ENCODE measurements around the gene CDV3.
"Not testable (repeated sequence)": the region's sequence is repeated elsewhere in the genome, so short reads cannot be mapped to it uniquely, and the experiment has no call there.

The CDV3 gene, protein sequence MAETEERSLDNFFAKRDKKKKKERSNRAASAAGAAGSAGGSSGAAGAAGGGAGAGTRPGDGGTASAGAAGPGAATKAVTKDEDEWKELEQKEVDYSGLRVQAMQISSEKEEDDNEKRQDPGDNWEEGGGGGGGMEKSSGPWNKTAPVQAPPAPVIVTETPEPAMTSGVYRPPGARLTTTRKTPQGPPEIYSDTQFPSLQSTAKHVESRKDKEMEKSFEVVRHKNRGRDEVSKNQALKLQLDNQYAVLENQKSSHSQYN
- 310 to 897 (median 549) reads per million in 3 experiments for total RNA-seq

GRCh38 chr3:133573629-133574194, at the start of gene CDV3:
CDV3 (plus strand) TSS chr3:133573686; CDS start chr3:133574045, 359 bp downstream.
- no peak for DNase-seq

GRCh38 chr3:133523758-133524157, 49.7 kb upstream of the CDV3 start:
- not testable (repeated sequence) for DNase-seq

GRCh38 chr3:133525435-133525834, 48.1 kb upstream of the CDV3 start:
- DNase-seq: no peak

GRCh38 chr3:133527081-133527715, 46.3 kb upstream of the CDV3 start:
- no peak for DNase-seq

- DNase-seq: no peak
Measured at GRCh38 chr3:133529809-133530208, 43.7 kb upstream of the CDV3 start.

GRCh38 chr3:133531981-133532380, 41.5 kb upstream of the CDV3 start:
- no peak for DNase-seq

GRCh38 chr3:133532951-133533350, 40.5 kb upstream of the CDV3 start:
- no peak for DNase-seq

- DNase-seq: no peak
Measured at GRCh38 chr3:133535971-133536881, 37.3 kb upstream of the CDV3 start.

GRCh38 chr3:133537131-133537530, 36.4 kb upstream of the CDV3 start:
- DNase-seq: not testable (repeated sequence)

DNA sequence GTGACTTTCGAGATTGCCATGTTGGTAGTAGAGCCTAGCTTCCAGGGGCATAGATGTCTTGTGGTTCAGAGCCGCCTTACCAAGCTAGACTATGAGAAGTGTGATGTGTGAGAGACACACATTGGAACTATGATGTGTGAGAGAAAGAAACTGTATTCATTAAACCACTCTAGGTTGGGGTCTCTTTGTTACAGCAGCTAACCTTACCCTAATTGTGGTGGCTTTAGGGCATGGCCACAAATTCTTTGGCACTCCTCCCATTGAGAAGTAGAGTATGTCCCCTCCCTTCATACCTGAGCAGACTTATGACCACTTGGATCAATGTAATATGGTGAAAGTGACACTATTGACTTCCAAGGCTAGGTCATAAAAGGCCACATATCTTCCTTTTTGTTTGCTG, 35.3 kb upstream of the CDV3 start:
- no peak for DNase-seq

GRCh38 chr3:133540896-133541674, 32.4 kb upstream of the CDV3 start:
- DNase-seq: no peak

- no peak for DNase-seq
Measured at GRCh38 chr3:133542871-133543270, 30.6 kb upstream of the CDV3 start.

DNA sequence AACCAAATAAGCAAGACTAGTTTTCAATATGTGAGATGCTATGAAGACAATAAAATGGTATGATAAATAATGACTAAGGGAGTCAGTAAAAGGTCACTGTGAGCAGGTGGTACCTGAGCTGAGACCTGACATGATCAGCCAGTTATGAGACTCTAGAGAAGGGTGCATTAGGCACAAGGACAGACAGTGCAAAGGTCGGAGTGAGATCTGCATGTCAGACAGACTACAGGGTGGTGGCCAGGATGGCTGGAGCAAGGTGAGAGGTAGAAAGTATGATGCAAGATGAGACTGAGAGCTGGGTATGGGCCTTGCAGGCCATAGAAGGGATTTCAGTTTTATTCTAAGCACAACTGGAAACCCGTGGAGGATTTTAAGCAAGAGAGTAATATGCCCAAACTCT, 28.5 kb upstream of the CDV3 start:
- not testable (repeated sequence) for DNase-seq

- DNase-seq: no peak
Measured at GRCh38 chr3:133547432-133548041, 25.9 kb upstream of the CDV3 start.

DNA sequence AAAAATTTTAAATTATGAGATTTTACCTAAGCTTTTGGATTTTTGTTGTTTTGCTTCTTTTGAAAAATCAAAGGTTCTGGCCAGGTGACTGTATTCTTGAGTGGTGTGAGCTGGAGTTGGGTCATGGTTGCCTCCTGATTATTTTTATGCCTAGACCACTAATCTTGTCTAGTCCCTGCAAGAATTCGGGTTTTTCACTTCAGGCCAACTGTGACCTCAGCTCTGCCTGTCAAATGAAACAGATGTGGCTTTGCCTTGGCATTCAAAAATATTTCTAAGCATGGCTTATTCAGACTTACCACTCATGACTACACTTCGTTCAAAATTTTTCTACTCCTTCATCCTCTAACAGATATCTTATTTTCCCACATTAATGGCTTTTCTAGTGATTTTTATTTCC, 25.4 kb upstream of the CDV3 start:
- no peak for DNase-seq

GRCh38 chr3:133549565-133549964, 23.9 kb upstream of the CDV3 start:
- no peak for DNase-seq

GRCh38 chr3:133551589-133551988, 21.9 kb upstream of the CDV3 start:
- not testable (repeated sequence) for DNase-seq

DNA sequence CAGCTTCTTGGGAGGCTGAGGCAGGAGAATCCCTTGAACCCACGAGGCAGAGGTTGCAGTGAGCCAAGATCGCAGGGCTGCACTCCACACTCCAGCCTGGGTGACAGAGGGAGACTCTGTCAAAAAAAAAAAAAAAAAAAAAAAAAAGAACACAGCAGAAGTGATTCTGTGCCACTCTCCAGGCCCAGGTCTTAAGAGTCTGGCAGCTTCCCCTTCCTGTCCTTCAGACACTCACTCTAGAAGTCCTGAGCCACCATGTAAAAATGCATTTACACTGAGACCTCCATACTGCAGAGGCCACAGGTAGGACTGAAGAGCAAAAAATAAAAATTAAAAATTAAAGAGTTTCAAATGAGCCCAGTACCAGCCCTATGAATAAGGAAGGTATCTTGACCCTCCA, 11.8 kb upstream of the CDV3 start:
- DNase-seq: no peak

DNA sequence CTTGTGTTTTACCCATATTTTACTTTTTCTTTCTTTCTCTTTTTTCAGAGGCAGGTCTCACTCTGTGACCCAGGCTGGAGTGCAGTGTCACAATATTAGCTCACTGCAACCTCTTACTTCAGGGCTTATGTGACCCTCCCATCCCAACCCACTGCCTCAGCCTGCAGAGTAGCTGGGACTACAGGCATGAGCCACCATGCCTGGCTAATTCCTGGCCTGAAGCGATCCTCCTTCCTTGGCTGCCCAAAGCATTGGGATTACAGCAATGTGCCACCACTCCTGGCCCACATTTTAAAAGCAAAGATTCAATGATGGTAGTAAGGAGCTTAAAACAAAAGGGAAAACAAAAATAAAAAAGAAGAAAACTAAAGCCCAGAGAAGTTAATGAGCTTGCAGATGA, 11.1 kb upstream of the CDV3 start:
- no peak for DNase-seq

DNA sequence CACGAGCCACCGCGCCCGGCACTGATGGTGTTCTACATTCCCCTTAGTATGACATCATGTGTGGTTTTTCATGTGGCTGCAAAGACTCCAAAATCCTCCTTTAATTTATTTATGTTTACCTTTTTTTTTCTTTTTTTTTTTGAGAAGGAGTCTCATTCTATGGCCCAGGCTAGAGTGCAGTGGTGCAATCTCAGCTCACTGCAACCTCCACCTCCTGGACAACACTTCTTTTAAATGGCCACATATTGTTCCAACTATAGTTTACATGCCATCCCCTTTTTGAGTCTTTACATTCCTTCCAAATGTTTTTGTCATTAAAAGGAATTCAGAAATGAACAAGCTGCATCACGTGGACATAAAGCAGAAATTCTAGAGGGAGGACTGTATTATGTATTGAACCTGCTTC, 10.3 kb upstream of the CDV3 start:
- no peak for DNase-seq

DNA sequence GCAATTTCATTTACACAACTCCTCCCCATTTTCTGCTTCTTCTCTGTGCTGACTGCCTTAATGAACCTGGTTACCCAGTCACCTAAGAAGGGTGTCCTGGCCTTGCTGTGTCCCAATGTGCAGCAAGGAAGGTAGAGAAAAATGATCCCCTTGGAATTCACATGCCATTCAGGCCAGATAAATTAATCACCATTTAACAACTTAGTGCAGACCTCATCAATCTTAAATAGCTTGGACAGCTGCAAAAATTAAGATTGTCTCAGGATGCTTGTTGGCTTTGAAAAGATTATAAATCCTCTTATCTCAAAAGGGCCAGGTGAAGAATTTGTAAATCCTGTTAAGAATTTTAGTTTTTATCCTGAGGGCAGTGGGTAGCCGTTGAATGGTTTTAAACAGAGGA, 9.7 kb upstream of the CDV3 start:
- no peak for DNase-seq

Measured in central memory CD4-positive, alpha-beta T cell (primary cell).